ENCODE results near the gene APLP2.

GRCh38 chr11:130087294-130087926 lies 17.7 kb downstream of the APLP2 start:
- TF ChIP-seq ZNF274 (IDR thresholded peaks at IDR 0.05; ENCODE audit: low read depth, low read length), result no peak
- no peak for TF ChIP-seq YY1 (IDR thresholded peaks at IDR 0.05; ENCODE audit: insufficient read depth, insufficient read length)
